Pons (tissue), 1 donor: Measurements from ENCODE around the gene APOF.
"Not testable (repeated sequence)": the region's sequence is repeated elsewhere in the genome, so short reads cannot be mapped to it uniquely, and the experiment has no call there.

Experiments
- DNase-seq: peaks from one replicate; pipeline ENCODE4 v3.0.0-alpha.2; 2016; ENCODE audit warnings: low spot score

The APOF gene

GRCh38 chr12:56366948-56367347, 4.3 kb upstream of the APOF start:
- DNase-seq = no peak

- no peak for DNase-seq
Observed at GRCh38 chr12:56361487-56362129, 1.0 kb downstream of the APOF start.

- DNase-seq = peak; percentile 100
Observed at GRCh38 chr12:56359851-56360767, 2.5 kb downstream of the APOF start, which contains the start of gene STAT2. TSS of gene STAT2 (minus strand) at chr12:56360107. CDS start at chr12:56356571, 3,536 bp downstream.

- peak; percentile 95 for DNase-seq
Observed at GRCh38 chr12:56358836-56359532, 3.7 kb downstream of the APOF start.

GRCh38 chr12:56351325-56351724, 11.3 kb downstream of the APOF start:
- DNase-seq = no peak

GRCh38 chr12:56350662-56351061, 12.0 kb downstream of the APOF start:
- no peak for DNase-seq

- DNase-seq = no peak
Observed at GRCh38 chr12:56348776-56349175, 13.9 kb downstream of the APOF start.

- not testable (repeated sequence) for DNase-seq
Observed at GRCh38 chr12:56347255-56347654, 15.4 kb downstream of the APOF start.

- DNase-seq = no peak
Observed at GRCh38 chr12:56346675-56347074, 16.0 kb downstream of the APOF start.

- not testable (repeated sequence) for DNase-seq
Observed at GRCh38 chr12:56342290-56342689, 20.4 kb downstream of the APOF start.

GRCh38 chr12:56341616-56342015, 21.0 kb downstream of the APOF start:
- DNase-seq = no peak

GRCh38 chr12:56339158-56339422, 23.6 kb downstream of the APOF start:
- no peak for DNase-seq

GRCh38 chr12:56338308-56339157, 24.1 kb downstream of the APOF start, which contains the start of gene IL23A:
TSS of gene IL23A (plus strand) at chr12:56338884. CDS start at chr12:56339045, 161 bp downstream.
- no peak for DNase-seq

- no peak for DNase-seq
Observed at GRCh38 chr12:56337753-56338251, 24.9 kb downstream of the APOF start.

GRCh38 chr12:56336361-56337167, 26.1 kb downstream of the APOF start:
- peak; percentile 60 for DNase-seq

GRCh38 chr12:56335527-56335926, 27.1 kb downstream of the APOF start:
- not testable (repeated sequence) for DNase-seq

GRCh38 chr12:56334490-56334793, 28.2 kb downstream of the APOF start:
- no peak for DNase-seq

- DNase-seq = peak; percentile 97
Observed at GRCh38 chr12:56333679-56334489, 28.8 kb downstream of the APOF start, which contains the start of gene PAN2. TSS of gene PAN2 (minus strand) at chr12:56334000. CDS start at chr12:56333094, 906 bp downstream.

GRCh38 chr12:56333197-56333678, 29.4 kb downstream of the APOF start:
- DNase-seq = no peak
